Measurements from ENCODE around the gene PHKG1. TPM values are rescaled to one million over a fixed set of nuclear protein-coding genes. Genes with fewer than 3 reads are reported as not detected.
"Not testable (repeated sequence)": the region's sequence is repeated elsewhere in the genome, so short reads cannot be mapped to it uniquely, and the experiment has no call there.

The PHKG1 gene
- total RNA-seq, 1 experiment from 2014 or later: 1.1 TPM

GRCh38 chr7:56053379-56053778 is 39.4 kb downstream of the PHKG1 start:
- intact Hi-C loops (cut with micrococcal nuclease; ENCODE audit: unreplicated experiment): no loop called here
- Mint-ChIP-seq H3K4me1 (ENCODE audit: low read depth, unreplicated experiment) (peaks cover 2% of the 10 kb centered on the region), H3K27ac (ENCODE audit: unreplicated experiment) (no peak overlapping the region), H3K36me3 (ENCODE audit: insufficient read depth, unreplicated experiment) (peaks cover 75% of the 10 kb centered on the region), H3K9me3 (ENCODE audit: unreplicated experiment) (no peaks in the 10 kb centered on the region), H3K4me3 (ENCODE audit: unreplicated experiment) (peak overlapping the region; percentile 27), H3K27me3 (ENCODE audit: insufficient read depth, unreplicated experiment) (no peaks in the 10 kb centered on the region)
- POLR2A ChIA-PET: interaction anchor here (0.5 to 1.2 kb wide), 2 partner anchors 21 to 24 kb away, joined by 4 to 6 read pairs; no protein-coding TSS in a partner anchor
- no peak for DNase-seq
- no peak for TF ChIP-seq CTCF (IDR thresholded peaks at IDR 0.05; ENCODE audit: insufficient read depth in 1 of 2, low read depth in 1 of 2, low read length in 1 of 2, severe bottlenecking in 1 of 2, unreplicated experiment in 1 of 2)
- no peak overlapping the region for H3K4me3 ChIP-seq (ENCODE audit: low read depth, low read length)
- no peaks in the 10 kb centered on the region for H3K9me3 ChIP-seq
- BruUV-seq (replicated peaks): no TSS peak
- 0 out of 2 replicates have a peak, but pooled peaks cover 1% of the 10 kb centered on the region for H3K36me3 ChIP-seq (ENCODE audit: control insufficient read depth, insufficient read depth, low read length)
- peaks cover 33% of the 10 kb centered on the region for H3K4me1 ChIP-seq
- H3K27me3 ChIP-seq (replicated peaks; ENCODE audit: control insufficient read depth, insufficient read depth, low read length): no peaks in the 10 kb centered on the region
- CTCF ChIA-PET: no interaction called here

- Mint-ChIP-seq H3K4me3 (ENCODE audit: unreplicated experiment) (peak within 1 kb of the TSS; percentile 92), H3K27me3 (ENCODE audit: insufficient read depth, unreplicated experiment) (no peaks in the 10 kb centered on the region), H3K4me1 (ENCODE audit: low read depth, unreplicated experiment) (peaks cover 4% of the 10 kb centered on the region), H3K36me3 (ENCODE audit: insufficient read depth, unreplicated experiment) (peaks cover 63% of the 10 kb centered on the region), H3K27ac (ENCODE audit: unreplicated experiment) (peak within 1 kb of the TSS; percentile 91), H3K9me3 (ENCODE audit: unreplicated experiment) (no peaks in the 10 kb centered on the region)
- no peak for TF ChIP-seq CTCF (IDR thresholded peaks at IDR 0.05; ENCODE audit: insufficient read depth in 1 of 2, low read depth in 1 of 2, low read length in 1 of 2, severe bottlenecking in 1 of 2, unreplicated experiment in 1 of 2)
- ChIA-PET POLR2A (interaction anchor here (0.5 to 2.1 kb wide), 14 partner anchors 8 to 166 kb away, joined by 3 to 79 read pairs (median 7); partner anchors contain the start of genes CHCHD2, NIPSNAP2 and SUMF2), CTCF (interaction anchor here (0.6 to 1.2 kb wide), 8 partner anchors 11 to 87 kb away, joined by 3 to 22 read pairs (median 4); partner anchors contain the start of genes CHCHD2 and SUMF2)
- Histone ChIP-seq H3K4me1 (peaks cover 45% of the 10 kb centered on the region), H3K36me3 (ENCODE audit: control insufficient read depth, insufficient read depth, low read length) (no peaks in the 10 kb centered on the region), H3K4me3 (ENCODE audit: low read depth, low read length) (peak within 1 kb of the TSS; percentile 59), H3K27me3 (replicated peaks; ENCODE audit: control insufficient read depth, insufficient read depth, low read length) (no peaks in the 10 kb centered on the region), H3K9me3 (no peaks in the 10 kb centered on the region)
- intact Hi-C loops (cut with micrococcal nuclease; ENCODE audit: unreplicated experiment): loop anchor here (1.0 kb wide), 3 partner anchors 13 to 44 kb away; partner anchors contain the start of gene SUMF2
- BruUV-seq (replicated peaks): no TSS peak
- DNase-seq: peak; percentile 99
Measured at GRCh38 chr7:56051339-56052191, 41.2 kb downstream of the PHKG1 start, which contains the start of the genes CCT6A and PSPH. CCT6A (plus strand) TSS chr7:56051765; CDS start chr7:56051849, 84 bp downstream. PSPH (minus strand) TSS chr7:56051444; CDS start chr7:56021212, 30,232 bp downstream.

- no peaks in the 10 kb centered on the region for H3K36me3 ChIP-seq (ENCODE audit: control insufficient read depth, insufficient read depth, low read length)
- CTCF ChIA-PET: interaction anchor here (0.6 to 1.2 kb wide), 8 partner anchors 11 to 86 kb away, joined by 3 to 22 read pairs (median 4); partner anchors contain the start of genes CHCHD2 and SUMF2
- POLR2A ChIA-PET: interaction anchor here (0.5 to 2.1 kb wide), 14 partner anchors 8 to 166 kb away, joined by 3 to 79 read pairs (median 7); partner anchors contain the start of genes CHCHD2, NIPSNAP2 and SUMF2
- peaks cover 50% of the 10 kb centered on the region for H3K4me1 ChIP-seq
- H3K36me3 Mint-ChIP-seq (ENCODE audit: insufficient read depth, unreplicated experiment): peaks cover 60% of the 10 kb centered on the region
- peak overlapping the region; percentile 45 for H3K4me3 ChIP-seq (ENCODE audit: low read depth, low read length)
- BruUV-seq (replicated peaks): TSS peak; percentile 89
- H3K27ac Mint-ChIP-seq (ENCODE audit: unreplicated experiment): peak overlapping the region; percentile 91
- H3K4me1 Mint-ChIP-seq (ENCODE audit: low read depth, unreplicated experiment): peaks cover 4% of the 10 kb centered on the region
- no peaks in the 10 kb centered on the region for H3K27me3 Mint-ChIP-seq (ENCODE audit: insufficient read depth, unreplicated experiment)
- no peak for TF ChIP-seq CTCF (IDR thresholded peaks at IDR 0.05; ENCODE audit: insufficient read depth in 1 of 2, low read depth in 1 of 2, low read length in 1 of 2, severe bottlenecking in 1 of 2, unreplicated experiment in 1 of 2)
- H3K27me3 ChIP-seq (replicated peaks; ENCODE audit: control insufficient read depth, insufficient read depth, low read length): no peaks in the 10 kb centered on the region
- peak overlapping the region; percentile 92 for H3K4me3 Mint-ChIP-seq (ENCODE audit: unreplicated experiment)
- no peak for DNase-seq
- intact Hi-C loops (cut with micrococcal nuclease; ENCODE audit: unreplicated experiment): loop anchor here (1.0 kb wide), 3 partner anchors 13 to 44 kb away; partner anchors contain the start of gene SUMF2
- H3K9me3 Mint-ChIP-seq (ENCODE audit: unreplicated experiment): no peaks in the 10 kb centered on the region
- H3K9me3 ChIP-seq: no peaks in the 10 kb centered on the region
Measured at GRCh38 chr7:56051053-56051338, 41.8 kb downstream of the PHKG1 start.

GRCh38 chr7:56048763-56049162 is 44.0 kb downstream of the PHKG1 start:
- H3K9me3 ChIP-seq; H3K4me3 ChIP-seq (ENCODE audit: low read depth, low read length); CTCF ChIA-PET; H3K27me3 ChIP-seq (replicated peaks; ENCODE audit: control insufficient read depth, insufficient read depth, low read length); POLR2A ChIA-PET; H3K27ac Mint-ChIP-seq (ENCODE audit: unreplicated experiment); H3K9me3 Mint-ChIP-seq (ENCODE audit: unreplicated experiment); H3K27me3 Mint-ChIP-seq (ENCODE audit: insufficient read depth, unreplicated experiment); BruUV-seq (replicated peaks); H3K4me3 Mint-ChIP-seq (ENCODE audit: unreplicated experiment); intact Hi-C loops (cut with micrococcal nuclease; ENCODE audit: unreplicated experiment); H3K36me3 ChIP-seq (ENCODE audit: control insufficient read depth, insufficient read depth, low read length): not testable (repeated sequence)
- H3K4me1 Mint-ChIP-seq (ENCODE audit: low read depth, unreplicated experiment): peaks cover 11% of the 10 kb centered on the region
- H3K4me1 ChIP-seq: peaks cover 44% of the 10 kb centered on the region
- H3K36me3 Mint-ChIP-seq (ENCODE audit: insufficient read depth, unreplicated experiment): peaks cover 45% of the 10 kb centered on the region
- DNase-seq: peak in 1 of 2 experiments; percentile 40
